Progenitor cell of endocrine pancreas (in vitro differentiated cells): ENCODE results near the gene ZNF366. TPM values are rescaled to one million over a fixed set of nuclear protein-coding genes. Genes with fewer than 3 reads are reported as not detected.

Experiments
- DNase-seq: peaks from one replicate; pipeline ENCODE4 v3.0.0; 2021; ENCODE audit warnings: low spot score; ENCODE audit not compliant: unreplicated experiment
- H3K27ac Mint-ChIP-seq: 2 replicates; pipeline ENCODE4 v1.8.0; 2021; ENCODE audit warnings: mild to moderate bottlenecking, moderate library complexity, mixed read lengths
- H3K27me3 Mint-ChIP-seq: 2 replicates; pipeline ENCODE4 v1.8.0; 2021; ENCODE audit warnings: mixed read lengths
- H3K36me3 Mint-ChIP-seq: 2 replicates; pipeline ENCODE4 v1.8.0; 2022; ENCODE audit warnings: mixed read lengths; ENCODE audit not compliant: insufficient read depth
- H3K4me1 Mint-ChIP-seq: 2 replicates; pipeline ENCODE4 v1.8.0; 2021; ENCODE audit warnings: low read depth, mixed read lengths
- H3K4me3 Mint-ChIP-seq: 2 replicates; pipeline ENCODE4 v1.8.0; 2021; ENCODE audit warnings: low read depth, mild to moderate bottlenecking, moderate library complexity, mixed read lengths
- H3K9me3 Mint-ChIP-seq: 2 replicates; pipeline ENCODE4 v1.8.0; 2021; ENCODE audit warnings: low read depth, mixed read lengths
- total RNA-seq: library from RNA; stranded (reverse); gene quantifications from 2 replicates; pipeline ENCODE4 v1.2.1, GENCODE V29; 2021
- TF ChIP-seq, protein P1 (sequence below): fragments of 200-600 bp; sonication (generic); IDR thresholded peaks from one replicate; pipeline ENCODE4 v1.5.0; 2021; ENCODE audit warnings: antibody characterized with exemption, mild to moderate bottlenecking; ENCODE audit not compliant: unreplicated experiment

ZNF366 gene
- total RNA-seq, 1 donor from 2014 or later, result not detected

DNA sequence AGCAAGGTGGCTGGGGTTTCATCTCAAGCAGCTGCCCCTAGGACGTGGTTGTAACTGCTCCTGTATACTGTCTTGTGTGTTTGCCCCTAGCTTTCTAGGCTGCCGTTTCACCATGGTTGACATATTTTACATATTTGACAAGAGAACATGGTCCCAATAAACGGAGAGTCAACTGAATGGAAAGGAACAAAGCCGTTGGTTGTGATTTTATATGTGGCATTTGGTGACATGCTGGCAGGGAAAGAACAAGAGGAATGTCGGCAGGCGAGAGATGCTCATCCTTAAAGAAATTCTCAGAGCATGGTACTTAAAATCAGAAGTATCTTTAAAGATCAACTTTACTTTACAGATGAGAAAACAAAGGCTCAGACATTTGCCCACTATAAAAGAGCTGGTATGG, 11.8 kb downstream of the ZNF366 start:
- H3K27ac Mint-ChIP-seq, result no peak overlapping the region
- TF ChIP-seq, protein P1, sequence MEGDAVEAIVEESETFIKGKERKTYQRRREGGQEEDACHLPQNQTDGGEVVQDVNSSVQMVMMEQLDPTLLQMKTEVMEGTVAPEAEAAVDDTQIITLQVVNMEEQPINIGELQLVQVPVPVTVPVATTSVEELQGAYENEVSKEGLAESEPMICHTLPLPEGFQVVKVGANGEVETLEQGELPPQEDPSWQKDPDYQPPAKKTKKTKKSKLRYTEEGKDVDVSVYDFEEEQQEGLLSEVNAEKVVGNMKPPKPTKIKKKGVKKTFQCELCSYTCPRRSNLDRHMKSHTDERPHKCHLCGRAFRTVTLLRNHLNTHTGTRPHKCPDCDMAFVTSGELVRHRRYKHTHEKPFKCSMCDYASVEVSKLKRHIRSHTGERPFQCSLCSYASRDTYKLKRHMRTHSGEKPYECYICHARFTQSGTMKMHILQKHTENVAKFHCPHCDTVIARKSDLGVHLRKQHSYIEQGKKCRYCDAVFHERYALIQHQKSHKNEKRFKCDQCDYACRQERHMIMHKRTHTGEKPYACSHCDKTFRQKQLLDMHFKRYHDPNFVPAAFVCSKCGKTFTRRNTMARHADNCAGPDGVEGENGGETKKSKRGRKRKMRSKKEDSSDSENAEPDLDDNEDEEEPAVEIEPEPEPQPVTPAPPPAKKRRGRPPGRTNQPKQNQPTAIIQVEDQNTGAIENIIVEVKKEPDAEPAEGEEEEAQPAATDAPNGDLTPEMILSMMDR, result no peak
- H3K36me3 Mint-ChIP-seq, result no peaks in the 10 kb centered on the region
- H3K4me3 Mint-ChIP-seq, result no peak overlapping the region
- H3K27me3 Mint-ChIP-seq, result peaks cover 11% of the 10 kb centered on the region
- no peak for DNase-seq
- no peaks in the 10 kb centered on the region for H3K9me3 Mint-ChIP-seq
- no peaks in the 10 kb centered on the region for H3K4me1 Mint-ChIP-seq

DNA sequence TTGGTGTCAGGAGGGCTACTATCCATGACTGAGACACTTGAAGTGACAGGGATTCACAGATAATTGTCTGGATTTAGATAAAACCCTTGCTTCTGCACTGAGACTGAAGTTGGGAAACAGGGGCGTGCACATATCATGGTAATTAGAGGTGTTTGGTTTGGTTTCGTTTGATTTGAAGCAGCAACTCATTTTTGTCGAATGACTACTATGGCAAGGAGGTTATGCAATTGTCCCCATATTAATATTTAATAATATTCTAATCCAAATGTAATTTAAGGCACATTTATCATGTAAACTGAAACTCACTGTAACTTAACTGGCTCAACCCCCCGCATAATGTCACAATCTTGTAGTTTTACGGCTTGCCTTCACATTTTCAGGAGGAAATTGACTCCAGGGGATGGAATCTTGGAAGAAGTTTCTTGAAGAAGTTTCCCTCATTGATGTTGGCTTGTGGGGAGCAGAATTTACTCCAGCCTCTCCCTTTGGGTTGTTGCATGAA, 12.5 kb downstream of the ZNF366 start:
- no peak overlapping the region for H3K27ac Mint-ChIP-seq
- no peaks in the 10 kb centered on the region for H3K9me3 Mint-ChIP-seq
- DNase-seq, result no peak
- H3K27me3 Mint-ChIP-seq, result peaks cover 14% of the 10 kb centered on the region
- TF ChIP-seq, protein P1, result no peak
- no peak overlapping the region for H3K4me3 Mint-ChIP-seq
- H3K36me3 Mint-ChIP-seq, result no peaks in the 10 kb centered on the region
- no peaks in the 10 kb centered on the region for H3K4me1 Mint-ChIP-seq

DNA sequence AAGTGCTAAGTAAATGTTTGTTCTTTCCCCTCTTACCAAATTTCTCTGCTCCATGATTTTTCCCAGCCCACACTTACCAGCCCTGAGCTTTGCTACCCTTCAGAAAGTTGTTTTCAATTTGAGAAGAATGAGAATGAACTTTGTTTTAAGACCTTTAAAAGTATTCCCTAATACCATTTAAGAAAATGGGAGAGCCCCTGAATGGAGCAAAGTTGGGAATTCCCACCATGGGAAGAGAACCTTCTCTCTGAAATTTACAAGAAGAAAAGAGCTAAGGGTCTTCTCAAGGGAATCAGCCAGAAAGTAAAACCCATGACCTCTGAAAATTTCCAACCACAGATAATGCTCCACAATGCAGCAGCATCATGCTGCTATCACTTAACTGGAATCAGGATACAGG, 17.7 kb downstream of the ZNF366 start:
- TF ChIP-seq, protein P1, result no peak
- H3K27me3 Mint-ChIP-seq, result peaks cover 6% of the 10 kb centered on the region
- H3K9me3 Mint-ChIP-seq, result no peaks in the 10 kb centered on the region
- DNase-seq, result no peak
- H3K27ac Mint-ChIP-seq, result no peak overlapping the region
- H3K36me3 Mint-ChIP-seq, result no peaks in the 10 kb centered on the region
- no peak overlapping the region for H3K4me3 Mint-ChIP-seq
- no peaks in the 10 kb centered on the region for H3K4me1 Mint-ChIP-seq

DNA sequence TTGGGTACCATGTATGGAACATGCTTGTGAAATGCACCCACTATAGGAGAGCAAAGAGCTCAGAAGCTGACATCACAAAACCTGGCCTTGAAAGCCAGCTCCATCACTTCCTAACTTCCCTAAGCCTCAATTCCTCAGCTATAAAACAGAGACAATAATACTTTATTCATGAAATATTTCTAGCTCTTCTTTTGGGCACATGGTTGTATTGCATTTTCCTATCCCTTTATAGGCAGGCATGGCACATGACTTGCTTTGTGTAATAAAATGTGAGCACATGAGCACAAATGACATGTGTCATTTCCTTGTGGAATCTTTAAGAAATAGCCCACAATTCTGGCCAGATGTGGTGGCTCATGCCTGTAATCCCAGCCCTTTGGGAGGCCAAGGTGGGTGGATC, 18.5 kb downstream of the ZNF366 start:
- Mint-ChIP-seq H3K27ac (no peak overlapping the region), H3K4me3 (no peak overlapping the region), H3K9me3 (no peaks in the 10 kb centered on the region), H3K4me1 (no peaks in the 10 kb centered on the region), H3K36me3 (no peaks in the 10 kb centered on the region), H3K27me3 (peaks cover 3% of the 10 kb centered on the region)
- TF ChIP-seq, protein P1, result no peak
- no peak for DNase-seq

DNA sequence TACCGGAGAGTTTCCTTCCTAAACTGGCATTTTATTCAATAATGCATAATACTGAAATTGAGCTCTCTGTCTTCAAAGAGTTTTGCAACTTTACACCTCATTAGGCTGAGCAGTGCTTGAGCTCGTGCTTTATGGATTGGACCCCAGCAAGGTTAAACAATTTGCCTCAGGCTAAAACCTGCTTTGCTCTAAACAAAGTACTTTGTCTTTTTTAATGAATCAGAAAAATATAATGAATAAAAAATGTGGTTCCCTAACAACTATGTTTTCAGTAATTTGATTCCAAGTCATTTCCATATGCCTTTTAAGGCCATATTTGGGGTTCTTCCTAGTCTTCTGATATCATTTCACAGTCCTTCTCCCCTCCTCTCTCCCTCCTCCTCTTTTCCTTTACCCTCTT, 20.0 kb downstream of the ZNF366 start:
- Mint-ChIP-seq H3K4me3 (no peak overlapping the region), H3K36me3 (no peaks in the 10 kb centered on the region), H3K27ac (peak overlapping the region; percentile 72), H3K27me3 (peaks cover 3% of the 10 kb centered on the region), H3K4me1 (no peaks in the 10 kb centered on the region), H3K9me3 (no peaks in the 10 kb centered on the region)
- TF ChIP-seq, protein P1, result no peak
- DNase-seq, result no peak
